H4 (cell line): ENCODE measurements around the gene CARHSP1. TPM values are rescaled to one million over a fixed set of nuclear protein-coding genes. Genes with fewer than 3 reads are reported as not detected.
"Not testable (repeated sequence)": the region's sequence is repeated elsewhere in the genome, so short reads cannot be mapped to it uniquely, and the experiment has no call there.

Experiments
- DNase-seq: peaks from one replicate; pipeline ENCODE4 v3.0.0-alpha.2; 2015; ENCODE audit warnings: low spot score
- total RNA-seq: library from RNA; depleted of rRNA; stranded (reverse); fragments of >200 nt; shearing (Covaris generic); gene quantifications from 2 replicates; pipeline ENCODE4 v1.2.3, GENCODE V29; 2014; rRNA removed

CARHSP1 gene
- total RNA-seq, result 118 and 119 TPM in 2 replicates

GRCh38 chr16:8868416-8869211, at the start of gene CARHSP1:
TSS of gene CARHSP1 (minus strand) at chr16:8869006. CDS start at chr16:8859328, 9,678 bp downstream.
- peak; percentile 89 for DNase-seq

GRCh38 chr16:8917336-8917735, 48.5 kb upstream of the CARHSP1 start:
- DNase-seq, result not testable (repeated sequence)

- no peak for DNase-seq
Observed at GRCh38 chr16:8916541-8917225, 47.9 kb upstream of the CARHSP1 start.

GRCh38 chr16:8915722-8916301, 47.0 kb upstream of the CARHSP1 start:
- DNase-seq, result no peak

GRCh38 chr16:8914098-8914497, 45.3 kb upstream of the CARHSP1 start:
- no peak for DNase-seq

GRCh38 chr16:8912793-8913192, 44.0 kb upstream of the CARHSP1 start:
- DNase-seq, result no peak

GRCh38 chr16:8910811-8911210, 42.0 kb upstream of the CARHSP1 start:
- no peak for DNase-seq

GRCh38 chr16:8908810-8909468, 40.1 kb upstream of the CARHSP1 start:
- DNase-seq, result no peak

GRCh38 chr16:8907096-8907495, 38.3 kb upstream of the CARHSP1 start:
- no peak for DNase-seq

- no peak for DNase-seq
Observed at GRCh38 chr16:8905795-8906591, 37.2 kb upstream of the CARHSP1 start.

GRCh38 chr16:8905168-8905762, 36.5 kb upstream of the CARHSP1 start:
- peak; percentile 32 for DNase-seq

- DNase-seq, result no peak
Observed at GRCh38 chr16:8904018-8904430, 35.2 kb upstream of the CARHSP1 start.

GRCh38 chr16:8903004-8903403, 34.2 kb upstream of the CARHSP1 start:
- no peak for DNase-seq

- DNase-seq, result no peak
Observed at GRCh38 chr16:8901320-8901861, 32.6 kb upstream of the CARHSP1 start.

- DNase-seq, result no peak
Observed at GRCh38 chr16:8900343-8900742, 31.5 kb upstream of the CARHSP1 start.

- no peak for DNase-seq
Observed at GRCh38 chr16:8899709-8900317, 31.0 kb upstream of the CARHSP1 start.

GRCh38 chr16:8898660-8899318, 30.0 kb upstream of the CARHSP1 start:
- no peak for DNase-seq

GRCh38 chr16:8894736-8895334, 26.0 kb upstream of the CARHSP1 start:
- DNase-seq, result no peak

GRCh38 chr16:8893976-8894690, 25.3 kb upstream of the CARHSP1 start:
- no peak for DNase-seq
